Pons (tissue), 1 donor: ENCODE results near the gene ADAMTS8.

ENCODE experiments used
- DNase-seq: peaks from one replicate; pipeline ENCODE4 v3.0.0-alpha.2; 2016; ENCODE audit warnings: low spot score

The ADAMTS8 gene, protein sequence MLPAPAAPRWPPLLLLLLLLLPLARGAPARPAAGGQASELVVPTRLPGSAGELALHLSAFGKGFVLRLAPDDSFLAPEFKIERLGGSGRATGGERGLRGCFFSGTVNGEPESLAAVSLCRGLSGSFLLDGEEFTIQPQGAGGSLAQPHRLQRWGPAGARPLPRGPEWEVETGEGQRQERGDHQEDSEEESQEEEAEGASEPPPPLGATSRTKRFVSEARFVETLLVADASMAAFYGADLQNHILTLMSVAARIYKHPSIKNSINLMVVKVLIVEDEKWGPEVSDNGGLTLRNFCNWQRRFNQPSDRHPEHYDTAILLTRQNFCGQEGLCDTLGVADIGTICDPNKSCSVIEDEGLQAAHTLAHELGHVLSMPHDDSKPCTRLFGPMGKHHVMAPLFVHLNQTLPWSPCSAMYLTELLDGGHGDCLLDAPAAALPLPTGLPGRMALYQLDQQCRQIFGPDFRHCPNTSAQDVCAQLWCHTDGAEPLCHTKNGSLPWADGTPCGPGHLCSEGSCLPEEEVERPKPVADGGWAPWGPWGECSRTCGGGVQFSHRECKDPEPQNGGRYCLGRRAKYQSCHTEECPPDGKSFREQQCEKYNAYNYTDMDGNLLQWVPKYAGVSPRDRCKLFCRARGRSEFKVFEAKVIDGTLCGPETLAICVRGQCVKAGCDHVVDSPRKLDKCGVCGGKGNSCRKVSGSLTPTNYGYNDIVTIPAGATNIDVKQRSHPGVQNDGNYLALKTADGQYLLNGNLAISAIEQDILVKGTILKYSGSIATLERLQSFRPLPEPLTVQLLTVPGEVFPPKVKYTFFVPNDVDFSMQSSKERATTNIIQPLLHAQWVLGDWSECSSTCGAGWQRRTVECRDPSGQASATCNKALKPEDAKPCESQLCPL

DNA sequence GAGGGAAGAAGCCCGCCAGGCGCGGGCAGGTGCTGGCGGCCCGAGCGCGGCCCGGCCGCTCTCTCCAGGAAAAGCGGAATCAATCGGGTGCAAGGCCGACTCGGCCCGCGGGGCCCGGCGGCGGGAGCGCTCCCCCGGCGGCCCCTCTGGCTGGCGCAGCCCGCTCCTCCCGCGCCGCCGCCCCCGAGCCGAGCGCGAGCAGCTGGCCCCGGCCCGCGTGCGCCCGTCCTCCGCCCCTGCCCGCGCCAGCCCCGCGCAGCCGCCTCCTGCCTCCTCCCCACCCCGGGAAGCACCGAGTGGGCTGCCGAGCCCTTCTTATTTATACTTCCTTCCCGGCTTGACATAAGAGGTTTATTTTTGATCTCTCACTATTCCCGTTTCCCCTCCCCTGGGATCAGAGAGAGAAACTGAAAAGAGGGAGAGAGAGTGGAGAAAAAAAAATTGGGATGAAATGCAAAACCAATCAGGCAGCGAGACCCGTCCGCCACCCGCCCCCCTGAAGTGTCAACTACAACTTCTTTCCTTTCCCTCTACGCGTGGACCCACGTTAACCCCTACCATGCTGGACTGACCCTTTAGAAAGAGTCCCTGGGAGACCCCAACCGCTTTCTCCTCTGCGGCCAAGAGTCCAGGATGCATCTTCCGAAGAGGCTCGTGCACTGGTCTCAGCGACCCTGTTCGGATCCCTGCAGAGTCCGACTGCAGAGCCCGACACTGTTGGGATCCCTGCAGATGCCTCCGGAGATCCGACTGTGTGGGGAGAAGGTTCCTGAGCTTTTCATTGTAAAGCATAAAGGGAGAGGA is at the start of gene ADAMTS8:
ADAMTS8 (minus strand) TSS at position 294 of the 804 bp plus-strand sequence. CDS start 323 bp downstream, outside the sequence.
- DNase-seq, result no peak

DNA sequence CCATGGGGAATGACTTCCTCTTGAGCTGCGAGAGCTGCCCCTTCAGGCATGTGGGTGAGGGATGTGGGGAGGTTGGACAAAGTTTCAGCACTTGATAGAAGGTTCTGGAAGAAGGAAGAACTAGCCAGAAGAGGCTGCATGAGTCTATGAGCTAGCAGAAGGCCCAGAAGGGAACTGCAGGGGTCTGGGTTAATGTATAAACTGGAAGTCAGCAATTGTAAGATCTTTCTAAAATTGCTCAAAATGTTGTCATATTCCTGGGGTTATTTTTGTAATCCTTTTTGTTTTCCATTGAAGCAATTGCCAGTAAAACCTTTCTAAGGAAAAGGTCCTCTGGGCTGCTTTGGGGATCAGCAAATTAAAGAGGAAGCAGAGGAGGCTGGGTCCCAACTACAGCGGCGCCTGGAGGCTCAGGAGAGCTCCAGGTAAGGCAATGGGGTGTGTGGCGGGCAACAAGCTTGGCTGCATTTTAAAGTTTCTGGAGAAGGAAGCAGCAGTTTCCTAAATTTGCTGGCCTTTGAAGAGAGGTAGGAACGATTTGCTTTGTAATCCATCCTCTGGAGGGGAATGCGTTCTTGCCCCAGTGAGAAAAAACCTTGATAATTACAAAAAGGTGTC is 49.3 kb upstream of the ADAMTS8 start:
- DNase-seq, result no peak

DNA sequence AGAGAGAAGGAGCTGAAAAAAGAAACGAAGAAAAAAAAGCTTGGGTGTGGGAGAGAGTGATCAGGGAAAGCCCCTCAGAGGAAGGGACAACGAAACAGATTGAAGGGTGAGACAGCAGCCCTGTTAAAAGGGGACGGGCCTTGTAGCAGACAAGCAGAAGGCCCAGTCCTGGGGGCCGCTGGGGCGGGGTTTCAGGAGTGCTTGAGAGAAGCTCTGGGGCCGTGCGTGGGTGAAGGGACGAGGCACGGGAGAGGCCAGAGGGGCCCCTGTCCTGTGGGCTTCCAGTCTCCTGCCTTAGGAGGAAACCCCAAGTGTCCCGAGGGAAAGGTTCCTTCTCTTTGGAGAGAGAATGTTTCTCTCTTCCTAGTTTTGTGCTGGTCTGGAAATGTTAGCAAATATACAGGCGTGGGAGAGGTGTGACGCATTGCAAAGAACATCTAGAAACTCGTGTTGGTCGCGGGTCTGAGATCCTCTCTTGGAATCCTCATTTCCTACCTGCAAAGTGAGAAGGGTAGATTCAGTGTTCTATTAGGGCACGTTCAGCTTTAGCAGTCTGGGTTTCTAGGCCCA is 48.6 kb upstream of the ADAMTS8 start:
- no peak for DNase-seq

DNA sequence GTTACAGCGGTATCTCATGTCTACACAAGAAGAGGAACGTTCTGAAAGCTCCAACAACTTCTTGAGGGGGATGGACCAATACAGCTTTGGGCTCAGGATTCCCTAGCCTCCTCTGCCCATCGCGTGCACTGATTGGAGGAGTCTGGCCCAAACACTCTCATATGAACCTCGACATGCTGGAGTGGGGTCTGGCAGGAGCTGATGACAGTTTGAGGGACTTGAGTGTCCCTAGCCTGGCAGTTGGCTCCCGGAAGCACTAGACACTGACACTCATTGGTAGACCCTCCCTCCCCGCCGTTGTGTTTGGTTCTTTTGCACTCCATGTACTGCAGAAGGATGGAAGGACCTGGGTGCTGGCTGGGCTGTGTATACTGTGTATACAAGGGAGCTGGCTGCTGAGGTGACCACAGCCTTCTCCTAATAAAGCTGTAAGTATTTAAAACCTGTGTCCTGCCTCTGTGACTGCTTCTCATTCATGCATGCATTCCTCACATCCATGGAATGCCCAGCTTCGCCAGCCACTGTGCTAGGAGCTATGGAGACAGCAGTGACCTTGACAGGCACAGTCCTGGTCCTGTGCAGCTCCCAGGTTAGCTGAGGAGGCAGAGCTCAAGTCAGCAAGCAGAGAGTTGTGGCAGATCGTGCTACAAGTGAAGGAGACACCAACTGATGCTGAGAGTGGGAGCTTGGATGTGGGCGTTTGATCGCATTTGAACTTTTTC is 48.0 kb upstream of the ADAMTS8 start:
- DNase-seq, result no peak

DNA sequence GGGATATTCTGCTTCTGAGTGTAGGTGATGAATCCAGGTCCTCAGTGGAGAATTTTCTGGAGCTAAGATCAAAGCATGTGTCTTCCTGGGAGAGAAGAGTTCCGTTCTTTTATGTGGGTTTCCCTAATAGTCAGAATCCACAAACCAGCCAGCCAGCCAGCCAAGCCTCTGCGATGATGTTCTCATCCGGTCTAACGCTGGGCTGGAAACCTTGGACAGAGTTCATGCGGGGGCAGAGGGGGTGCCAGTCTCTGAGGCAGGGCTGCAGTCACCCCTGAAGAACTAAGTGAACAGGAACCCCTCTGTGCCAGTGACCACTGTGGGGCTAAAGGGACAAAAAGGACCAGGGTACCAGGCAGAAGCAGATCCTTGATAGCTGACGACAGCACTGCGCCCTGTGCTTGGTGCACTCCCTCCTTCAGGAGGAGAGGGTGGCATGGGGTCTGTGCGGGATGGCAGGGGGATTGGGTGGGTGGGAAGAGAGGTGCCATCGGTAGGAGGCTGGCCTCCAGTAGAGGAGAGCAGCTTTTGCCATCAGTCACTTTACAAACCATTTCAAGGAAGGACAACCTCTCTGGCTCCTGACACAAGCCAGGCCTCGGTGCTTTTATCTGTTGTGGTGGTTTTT is 47.1 kb upstream of the ADAMTS8 start:
- DNase-seq, result no peak

DNA sequence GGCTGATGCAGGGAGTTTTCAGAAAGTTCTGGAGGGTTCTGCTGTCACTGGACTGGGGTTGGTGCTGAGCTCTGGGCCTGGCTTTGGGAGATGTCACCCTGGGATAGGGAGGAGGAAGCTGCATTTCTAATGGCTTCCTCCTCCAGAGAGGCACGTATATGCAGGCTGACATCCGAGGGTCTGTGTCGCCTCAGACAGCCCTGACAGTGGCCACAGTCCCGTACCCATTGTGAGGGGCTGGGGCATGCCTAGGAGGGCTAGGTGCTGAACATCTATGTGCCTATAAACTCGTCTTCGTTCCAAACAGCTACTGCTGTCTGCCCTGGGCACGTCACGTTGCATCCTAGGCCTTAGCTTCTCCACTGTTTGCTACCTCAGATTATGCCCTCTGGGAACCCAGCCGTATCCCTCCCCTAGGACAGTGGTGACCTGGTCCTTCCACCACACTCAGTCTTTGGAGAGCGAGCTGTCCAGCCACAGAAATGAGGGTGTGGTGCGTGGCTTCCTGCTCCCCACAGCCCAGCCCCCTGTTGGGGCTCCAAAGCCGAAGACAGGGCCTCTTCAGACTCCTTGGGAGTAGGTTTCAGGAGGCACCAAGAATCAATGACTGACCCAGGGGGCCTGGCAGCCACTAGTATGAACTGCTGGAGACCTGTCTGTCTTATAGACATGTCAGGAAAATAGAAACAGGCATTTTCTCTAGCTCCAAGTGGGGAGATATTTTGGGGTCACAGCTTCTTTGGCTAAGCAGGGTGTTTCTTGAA is 46.4 kb upstream of the ADAMTS8 start:
- DNase-seq, result no peak

DNA sequence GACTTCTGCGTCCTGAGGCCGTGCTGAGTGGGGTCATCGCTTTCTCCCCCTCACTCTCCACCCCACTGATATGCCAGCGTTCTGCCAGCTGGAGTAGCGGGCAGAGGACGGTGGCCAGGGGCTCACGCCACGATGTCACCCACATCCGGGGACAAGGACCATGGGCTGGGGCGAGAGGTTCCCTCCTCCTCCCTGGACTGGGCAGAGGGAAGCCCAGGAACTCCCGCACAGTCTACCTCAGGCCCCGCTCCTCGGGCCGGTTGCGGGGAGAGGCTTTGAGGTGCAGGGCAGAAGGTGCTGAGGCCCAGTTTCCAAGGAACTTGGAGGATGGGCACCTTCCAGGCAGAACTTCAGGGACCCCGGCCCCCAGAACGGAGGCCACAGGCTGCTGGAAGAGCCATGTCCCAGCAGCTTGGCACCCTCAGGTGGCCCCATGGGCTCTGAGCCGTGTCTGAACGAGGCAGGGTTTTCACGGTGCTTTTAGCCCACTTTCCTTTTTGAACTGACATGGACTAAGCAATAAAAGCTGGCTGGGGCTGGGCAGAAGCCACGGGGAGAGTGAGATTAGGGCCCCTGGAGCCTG is 45.5 kb upstream of the ADAMTS8 start:
- no peak for DNase-seq

DNA sequence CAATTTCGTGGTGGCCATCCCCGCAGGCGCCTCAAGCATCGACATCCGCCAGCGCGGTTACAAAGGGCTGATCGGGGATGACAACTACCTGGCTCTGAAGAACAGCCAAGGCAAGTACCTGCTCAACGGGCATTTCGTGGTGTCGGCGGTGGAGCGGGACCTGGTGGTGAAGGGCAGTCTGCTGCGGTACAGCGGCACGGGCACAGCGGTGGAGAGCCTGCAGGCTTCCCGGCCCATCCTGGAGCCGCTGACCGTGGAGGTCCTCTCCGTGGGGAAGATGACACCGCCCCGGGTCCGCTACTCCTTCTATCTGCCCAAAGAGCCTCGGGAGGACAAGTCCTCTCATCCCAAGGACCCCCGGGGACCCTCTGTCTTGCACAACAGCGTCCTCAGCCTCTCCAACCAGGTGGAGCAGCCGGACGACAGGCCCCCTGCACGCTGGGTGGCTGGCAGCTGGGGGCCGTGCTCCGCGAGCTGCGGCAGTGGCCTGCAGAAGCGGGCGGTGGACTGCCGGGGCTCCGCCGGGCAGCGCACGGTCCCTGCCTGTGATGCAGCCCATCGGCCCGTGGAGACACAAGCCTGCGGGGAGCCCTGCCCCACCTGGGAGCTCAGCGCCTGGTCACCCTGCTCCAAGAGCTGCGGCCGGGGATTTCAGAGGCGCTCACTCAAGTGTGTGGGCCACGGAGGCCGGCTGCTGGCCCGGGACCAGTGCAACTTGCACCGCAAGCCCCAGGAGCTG is 44.8 kb upstream of the ADAMTS8 start:
- DNase-seq, result no peak

DNA sequence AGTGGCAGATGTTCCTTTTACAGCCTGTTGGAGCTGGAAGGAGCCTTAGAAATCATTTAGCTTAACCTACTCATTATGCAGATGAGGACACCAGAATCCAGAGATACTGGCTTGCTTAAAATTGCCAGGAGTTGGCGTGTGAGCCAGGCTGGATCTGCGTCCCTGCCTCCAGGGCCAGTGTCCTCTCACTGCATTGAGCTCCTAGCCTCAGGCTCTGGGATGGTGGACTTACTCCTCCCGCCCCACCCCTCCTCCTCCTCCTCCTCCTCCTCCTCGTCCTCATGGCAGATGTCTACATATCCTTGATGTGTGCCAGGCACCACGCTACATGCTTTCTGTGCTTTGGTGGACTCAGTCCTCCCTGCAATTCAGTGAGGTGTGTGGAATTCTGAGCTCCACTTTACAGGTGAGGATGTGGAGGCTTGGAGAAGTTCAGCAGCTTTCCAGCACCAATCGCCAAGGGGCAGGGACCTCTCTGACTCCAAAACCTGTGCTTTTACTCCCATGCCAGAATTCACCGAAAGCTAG is 44.1 kb upstream of the ADAMTS8 start:
- no peak for DNase-seq

DNA sequence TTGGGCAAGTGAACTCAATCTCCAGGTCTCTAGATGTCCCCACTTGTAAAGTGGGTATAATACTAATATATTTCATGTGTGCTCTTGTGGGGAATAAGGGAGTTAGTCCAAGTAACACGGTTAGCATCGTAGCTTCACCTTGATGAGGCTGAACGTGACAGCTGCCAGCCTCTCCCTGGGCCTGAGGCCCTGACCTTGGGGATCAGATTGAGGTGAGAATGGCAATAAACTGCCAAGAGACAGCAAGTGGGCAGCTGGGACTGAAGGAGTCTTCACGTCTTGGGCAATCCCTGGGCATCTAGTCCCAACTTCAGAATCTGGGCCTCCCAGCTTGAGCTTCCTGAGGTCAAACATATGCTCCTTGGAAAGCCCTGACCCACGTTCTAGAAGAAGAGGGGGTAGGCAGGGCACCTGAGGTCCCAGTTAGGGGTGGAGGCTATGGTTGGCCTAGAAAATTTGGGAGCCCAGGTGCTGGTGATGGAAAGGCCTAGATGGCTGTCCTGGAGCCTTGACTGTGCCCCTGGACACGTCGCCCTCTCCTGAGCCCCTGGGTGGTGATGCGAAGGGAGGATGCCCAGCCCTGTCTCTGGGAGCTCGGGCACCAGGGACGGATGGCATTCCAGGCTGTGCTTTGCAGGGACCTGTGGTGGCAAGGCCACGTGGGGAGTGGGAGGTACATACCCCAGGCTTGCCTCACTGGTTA is 43.5 kb upstream of the ADAMTS8 start:
- DNase-seq, result no peak

DNA sequence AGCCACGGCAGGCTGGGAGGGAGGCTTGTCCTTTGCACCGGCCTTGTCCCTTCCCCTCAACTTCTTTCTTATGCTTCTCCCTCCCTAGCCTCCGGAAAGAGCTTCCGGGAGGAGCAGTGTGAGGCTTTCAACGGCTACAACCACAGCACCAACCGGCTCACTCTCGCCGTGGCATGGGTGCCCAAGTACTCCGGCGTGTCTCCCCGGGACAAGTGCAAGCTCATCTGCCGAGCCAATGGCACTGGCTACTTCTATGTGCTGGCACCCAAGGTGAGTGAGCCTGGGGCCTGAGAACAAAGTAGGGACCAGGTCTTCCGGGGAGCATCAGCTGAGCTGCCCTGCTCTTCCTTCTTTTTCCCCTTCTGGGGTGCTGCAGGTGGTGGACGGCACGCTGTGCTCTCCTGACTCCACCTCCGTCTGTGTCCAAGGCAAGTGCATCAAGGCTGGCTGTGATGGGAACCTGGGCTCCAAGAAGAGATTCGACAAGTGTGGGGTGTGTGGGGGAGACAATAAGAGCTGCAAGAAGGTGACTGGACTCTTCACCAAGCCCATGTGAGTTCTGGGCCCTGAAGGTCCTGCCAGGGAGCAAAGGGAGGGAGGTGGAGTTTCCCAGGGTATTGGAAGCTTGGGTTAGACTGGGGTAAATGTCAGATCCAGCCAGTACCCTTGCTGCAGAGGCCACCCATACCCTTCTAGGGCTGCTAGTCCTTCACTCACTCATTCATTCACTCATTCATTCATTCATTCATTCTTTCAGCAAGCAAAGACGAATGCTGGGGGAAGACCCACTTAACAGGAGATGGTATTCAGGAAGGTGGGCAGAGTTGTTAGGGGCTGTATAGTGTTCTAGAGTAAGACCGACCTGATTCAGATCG is 42.7 kb upstream of the ADAMTS8 start:
- DNase-seq, result no peak

DNA sequence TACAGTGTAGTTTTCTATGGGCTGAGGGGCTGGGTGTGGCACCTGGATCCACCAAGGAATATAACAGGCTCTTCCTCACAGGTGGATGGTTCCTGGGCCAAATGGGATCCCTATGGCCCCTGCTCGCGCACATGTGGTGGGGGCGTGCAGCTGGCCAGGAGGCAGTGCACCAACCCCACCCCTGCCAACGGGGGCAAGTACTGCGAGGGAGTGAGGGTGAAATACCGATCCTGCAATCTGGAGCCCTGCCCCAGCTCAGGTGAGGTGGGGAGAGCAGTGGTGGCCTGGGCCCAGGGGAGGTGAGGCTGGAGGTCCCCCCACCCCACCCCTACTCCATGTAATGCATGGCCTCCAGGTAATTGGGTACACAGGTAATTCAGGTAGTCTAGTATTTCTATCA is 40.8 kb upstream of the ADAMTS8 start:
- no peak for DNase-seq

DNA sequence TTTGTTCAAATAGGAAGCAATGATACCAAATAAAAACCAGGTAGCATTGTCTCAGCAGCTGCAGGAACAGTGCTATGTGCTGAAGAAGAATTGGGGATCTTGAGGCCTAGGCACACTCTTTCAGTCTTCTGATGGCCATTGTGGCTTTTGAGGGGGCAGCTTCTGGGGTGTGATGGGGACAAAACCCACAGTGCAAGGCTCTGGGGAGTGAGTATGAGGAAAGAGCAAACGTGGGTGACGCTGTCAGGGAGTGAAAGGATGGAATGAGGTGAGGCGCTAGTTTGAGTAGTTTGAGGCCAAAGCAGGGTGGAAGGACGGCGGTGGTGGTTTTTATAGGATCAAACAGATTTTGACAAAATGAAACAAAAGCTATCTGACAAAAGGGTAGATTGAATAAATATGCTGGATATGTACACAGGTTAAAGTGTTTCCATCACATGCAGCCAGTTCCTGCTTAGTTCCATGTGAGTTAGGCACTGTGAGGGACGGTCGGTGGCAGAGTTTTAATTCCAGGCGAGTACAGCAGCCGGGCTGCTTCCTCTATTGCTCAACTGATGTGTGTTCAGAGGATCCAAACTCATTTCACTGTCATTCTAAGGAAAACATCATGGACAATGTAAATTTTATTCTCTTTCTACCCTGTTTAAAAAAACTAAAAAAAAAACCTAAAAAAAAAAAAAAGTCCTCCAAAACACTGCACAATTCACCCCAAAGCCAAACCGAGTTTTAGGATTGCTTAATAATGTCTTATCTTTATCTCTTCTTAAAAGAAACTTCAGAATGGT is 38.9 kb upstream of the ADAMTS8 start:
- DNase-seq, result no peak

DNA sequence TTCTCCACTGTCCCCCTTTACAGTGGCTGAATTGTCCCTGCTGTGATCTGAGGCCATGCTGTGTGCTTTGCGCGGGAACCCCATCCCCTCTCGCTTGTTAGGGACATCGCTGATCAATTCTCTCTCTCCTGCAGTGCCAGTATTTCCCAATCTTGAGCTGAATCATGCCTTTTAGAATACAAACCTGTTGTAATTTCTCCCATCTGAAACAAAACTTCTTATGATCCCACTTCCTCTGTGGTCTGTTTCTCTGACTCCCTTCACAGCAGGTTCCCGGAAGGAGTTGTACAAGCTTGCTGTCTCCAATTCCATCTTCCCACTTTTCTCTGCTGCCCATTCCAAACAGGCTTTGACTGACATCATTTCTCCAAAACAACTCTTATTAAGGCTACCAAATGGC is 36.9 kb upstream of the ADAMTS8 start:
- DNase-seq, result no peak

DNA sequence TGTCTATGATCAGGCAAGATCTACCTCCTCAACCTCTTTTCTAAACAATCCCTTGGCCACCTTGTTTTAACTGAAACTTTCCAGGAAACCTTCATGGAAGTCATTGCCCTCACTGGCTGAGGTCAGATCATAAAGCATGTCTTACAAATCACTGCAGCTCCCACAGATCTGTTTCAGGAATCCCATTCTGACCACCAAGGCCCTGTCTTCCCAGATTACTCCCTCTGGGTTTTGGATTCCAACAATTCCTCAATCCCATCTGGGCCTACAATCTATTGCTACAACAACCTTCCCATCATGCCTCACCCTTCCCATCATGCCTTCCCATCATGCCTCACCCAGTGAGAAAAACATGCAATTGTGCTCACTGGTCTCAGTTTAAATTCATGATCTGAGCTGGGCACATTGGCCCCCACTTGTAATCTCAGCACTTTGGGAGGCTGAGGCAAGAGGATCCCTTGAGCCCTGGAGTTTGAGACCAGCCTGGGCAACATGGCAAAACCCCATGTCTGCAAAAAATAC is 35.9 kb upstream of the ADAMTS8 start:
- no peak for DNase-seq
